Measurements from ENCODE around the gene TEAD1.

Gene TEAD1

DNA sequence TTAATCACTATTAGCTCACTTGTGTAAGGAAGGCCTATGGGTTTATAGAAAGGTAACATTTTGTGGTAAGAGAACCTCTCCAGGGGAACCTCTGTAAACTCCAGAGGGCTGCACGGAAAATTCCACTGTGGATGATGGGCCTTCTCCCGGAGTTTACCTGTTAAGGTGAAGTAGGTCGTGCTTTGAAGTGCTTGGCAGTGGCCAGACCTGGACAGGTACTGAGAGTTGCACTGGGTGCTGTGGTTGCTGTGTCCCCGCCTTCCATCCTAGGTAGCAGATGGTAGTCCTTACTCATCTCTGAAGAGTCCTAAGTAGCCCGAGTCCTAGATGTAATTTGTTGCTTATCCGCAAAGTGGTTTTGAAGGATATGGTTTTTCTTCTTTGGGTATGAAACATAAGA, 133.4 kb downstream of the TEAD1 start:
- no peak for DNase-seq (ENCODE audit: low read depth in 1 of 2, low spot score in 1 of 2)

DNA sequence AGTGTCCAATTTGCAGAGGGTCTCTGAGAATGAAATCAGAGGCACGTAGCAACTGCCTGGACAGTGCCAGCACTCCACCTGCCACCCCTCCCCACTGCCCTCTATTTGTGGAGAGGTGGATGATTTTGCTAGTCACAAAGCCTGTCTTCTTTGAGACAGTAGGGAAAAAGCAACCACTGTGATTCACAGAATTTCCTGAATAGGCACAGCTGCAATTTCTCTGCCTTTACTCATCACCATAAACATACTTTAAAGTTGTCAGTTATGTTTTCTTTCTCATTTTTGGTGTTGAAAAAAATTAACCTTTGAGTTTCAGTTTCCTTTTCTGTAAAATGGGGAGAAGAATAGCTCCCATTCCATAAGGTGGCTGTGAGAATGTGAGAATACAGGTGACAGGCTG, 134.3 kb downstream of the TEAD1 start:
- no peak for DNase-seq (ENCODE audit: low read depth in 1 of 2, low spot score in 1 of 2)

DNA sequence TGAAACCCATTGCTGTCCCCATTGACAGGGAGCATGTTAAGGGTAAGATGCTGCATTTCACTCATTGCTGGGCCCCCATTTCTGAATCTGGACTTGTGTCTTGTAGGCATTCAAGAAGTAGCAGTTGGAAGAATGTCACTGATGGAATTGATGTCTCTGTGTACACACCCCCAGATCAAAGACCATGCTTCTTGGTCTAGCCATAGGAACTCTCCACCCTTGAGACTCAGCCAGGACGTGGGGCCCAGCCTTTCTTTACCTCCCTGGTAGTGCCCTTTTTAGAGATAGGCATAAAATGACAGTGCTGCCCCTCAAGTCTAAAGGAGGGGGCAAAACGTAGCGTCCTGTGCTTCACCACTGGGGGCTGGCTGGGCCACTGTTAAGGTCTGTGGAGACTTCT, 135.1 kb downstream of the TEAD1 start:
- DNase-seq (ENCODE audit: low read depth in 1 of 2, low spot score in 1 of 2): no peak

DNA sequence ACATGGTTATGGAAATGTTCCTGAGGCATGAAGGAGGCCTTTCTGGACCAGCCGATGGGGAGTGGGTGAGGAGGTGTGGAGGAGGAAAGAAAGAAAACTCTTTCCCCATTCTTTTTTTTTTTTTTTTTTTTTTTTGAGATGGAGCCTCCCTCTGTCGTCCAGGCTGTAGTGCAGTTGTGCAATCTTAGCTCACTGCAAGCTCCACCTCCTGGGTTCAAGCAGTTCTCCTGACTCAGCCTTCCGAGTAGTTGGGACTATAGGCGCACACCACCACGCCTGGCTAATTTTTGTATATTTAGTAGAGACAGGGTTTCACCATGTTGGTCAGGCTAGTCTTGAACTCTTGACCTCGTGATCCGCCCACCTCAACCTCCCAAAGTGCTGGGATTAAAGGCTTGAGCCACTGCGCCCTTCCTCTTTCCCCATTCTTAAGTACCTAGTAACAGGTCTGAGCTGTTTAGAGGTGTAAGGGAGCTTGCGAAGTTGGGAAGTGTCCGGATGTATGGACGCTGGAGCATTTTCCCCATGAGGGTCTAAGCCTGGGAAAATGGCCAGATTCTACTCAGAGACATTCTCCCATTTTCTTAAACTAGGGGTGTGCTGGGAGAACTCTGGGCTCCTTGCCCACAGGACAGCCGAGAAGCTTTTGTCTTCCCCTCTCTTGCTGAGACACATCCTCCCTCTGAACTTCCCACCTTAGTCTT, 135.8 kb downstream of the TEAD1 start:
- no peak for DNase-seq (ENCODE audit: low read depth in 1 of 2, low spot score in 1 of 2)

DNA sequence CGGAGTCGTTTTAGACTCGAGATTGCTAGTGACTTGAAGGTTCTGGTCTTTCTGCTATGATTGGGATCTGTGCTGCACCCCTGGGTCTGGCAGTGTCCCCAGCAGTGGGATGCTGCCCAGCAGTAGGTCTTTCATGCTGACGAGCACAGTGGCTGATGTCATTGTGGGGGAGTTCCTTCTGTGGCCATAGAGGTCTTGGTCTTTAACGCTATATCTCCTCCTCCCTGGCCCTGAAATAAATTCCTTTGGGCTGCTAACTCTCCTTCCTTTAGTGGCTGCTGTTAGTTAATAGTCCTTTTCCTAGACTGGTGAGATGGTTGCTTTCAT, 136.3 kb downstream of the TEAD1 start:
- no peak for DNase-seq (ENCODE audit: low read depth in 1 of 2, low spot score in 1 of 2)

DNA sequence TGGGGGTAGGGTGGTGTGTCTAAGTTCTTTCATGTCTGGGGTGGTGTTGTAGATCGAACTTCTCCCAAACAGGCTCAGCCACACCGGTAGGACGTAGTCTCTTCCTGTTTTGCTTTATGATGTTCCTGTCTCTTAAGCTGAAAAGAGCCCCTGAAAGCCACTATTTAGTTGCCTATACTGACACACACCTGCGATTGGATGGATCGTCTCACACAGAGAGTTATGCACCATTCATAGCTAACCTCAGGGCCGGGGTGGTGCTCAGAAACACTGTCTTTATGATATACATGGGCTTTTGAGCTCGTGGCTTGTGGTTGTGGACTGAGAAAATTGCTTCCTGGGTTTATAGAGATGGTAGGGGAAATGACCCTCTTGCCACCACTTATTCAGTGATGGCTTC, 137.6 kb downstream of the TEAD1 start:
- DNase-seq (ENCODE audit: low read depth in 1 of 2, low spot score in 1 of 2): no peak

DNA sequence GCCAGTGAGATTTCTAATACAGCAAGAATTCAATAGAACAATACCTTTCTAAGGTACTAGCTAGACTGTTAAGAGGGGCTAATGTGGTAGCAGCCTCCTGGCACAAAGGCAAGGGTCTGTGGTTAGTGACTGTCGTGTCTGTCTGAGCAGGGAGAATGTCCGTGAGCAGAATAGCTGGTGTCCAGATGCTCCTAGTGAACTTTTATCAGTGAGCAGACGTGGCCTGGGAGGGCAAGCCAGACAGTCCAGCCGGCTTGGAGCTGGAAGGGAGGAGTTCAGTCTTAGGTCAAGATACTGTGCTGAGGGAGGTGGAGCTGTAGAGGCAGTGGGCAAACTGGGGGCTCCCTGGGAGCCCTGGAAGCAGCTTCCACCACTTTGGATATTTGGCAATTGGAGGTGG, 138.6 kb downstream of the TEAD1 start:
- no peak for DNase-seq (ENCODE audit: low read depth in 1 of 2, low spot score in 1 of 2)

DNA sequence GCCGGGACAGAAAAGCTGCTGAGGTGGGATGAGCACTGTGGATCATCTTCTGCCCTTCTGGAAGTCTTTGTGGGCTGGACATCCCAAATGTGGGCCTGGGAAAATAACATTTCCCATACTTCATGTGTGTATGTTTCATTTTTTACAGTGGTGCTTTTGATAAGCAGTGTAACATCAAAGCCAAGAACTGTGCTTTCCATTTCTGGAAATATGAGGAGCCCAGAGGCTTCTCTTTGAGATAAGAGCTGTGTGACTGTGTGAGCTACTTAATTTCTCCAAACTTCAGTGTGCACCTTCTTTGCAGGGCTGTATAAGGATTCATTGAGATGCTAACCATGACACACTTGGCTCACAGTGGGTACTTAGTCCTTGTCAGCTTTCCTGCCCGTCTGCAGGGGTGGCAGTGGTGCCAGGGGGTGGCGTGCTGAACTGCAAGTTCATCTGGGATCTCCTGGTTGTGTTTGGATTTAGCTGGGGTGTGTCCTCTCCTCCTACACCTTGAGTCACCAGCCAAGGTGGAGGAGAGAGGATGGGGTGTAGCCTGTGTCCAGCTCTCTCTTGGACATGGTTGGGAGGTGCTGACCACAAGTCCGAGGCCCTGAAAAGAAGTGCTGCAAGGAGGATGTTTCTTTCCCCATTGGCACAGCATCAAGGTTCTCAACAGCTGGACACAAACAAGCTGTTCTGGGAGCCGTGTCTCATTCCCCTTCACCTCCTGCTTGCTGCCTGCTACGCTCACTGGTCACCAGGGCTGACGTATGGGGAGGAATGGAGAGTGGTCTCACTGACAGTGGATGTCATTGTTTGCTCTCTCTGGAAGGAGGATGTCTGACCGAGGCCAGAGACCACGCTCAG, 139.4 kb downstream of the TEAD1 start:
- no peak for DNase-seq (ENCODE audit: low read depth in 1 of 2, low spot score in 1 of 2)

DNA sequence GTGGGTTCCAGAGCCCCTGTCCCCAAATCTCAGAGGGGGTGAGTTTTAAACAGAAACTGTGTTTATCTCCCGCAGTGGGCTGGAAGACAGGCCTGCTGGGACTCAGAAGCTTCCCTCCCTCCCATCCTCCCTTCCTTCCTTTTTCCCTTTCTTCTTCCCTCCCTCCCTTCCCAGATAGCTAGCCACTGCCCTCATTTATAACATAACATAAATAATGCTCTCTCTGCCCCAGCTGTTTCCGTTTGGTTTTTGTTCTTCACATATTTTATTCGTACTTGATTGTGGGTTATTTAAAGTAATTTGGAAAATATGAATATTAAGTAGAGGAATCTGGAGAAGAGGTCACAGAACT, 140.9 kb downstream of the TEAD1 start:
- no peak for DNase-seq (ENCODE audit: low read depth in 1 of 2, low spot score in 1 of 2)

DNA sequence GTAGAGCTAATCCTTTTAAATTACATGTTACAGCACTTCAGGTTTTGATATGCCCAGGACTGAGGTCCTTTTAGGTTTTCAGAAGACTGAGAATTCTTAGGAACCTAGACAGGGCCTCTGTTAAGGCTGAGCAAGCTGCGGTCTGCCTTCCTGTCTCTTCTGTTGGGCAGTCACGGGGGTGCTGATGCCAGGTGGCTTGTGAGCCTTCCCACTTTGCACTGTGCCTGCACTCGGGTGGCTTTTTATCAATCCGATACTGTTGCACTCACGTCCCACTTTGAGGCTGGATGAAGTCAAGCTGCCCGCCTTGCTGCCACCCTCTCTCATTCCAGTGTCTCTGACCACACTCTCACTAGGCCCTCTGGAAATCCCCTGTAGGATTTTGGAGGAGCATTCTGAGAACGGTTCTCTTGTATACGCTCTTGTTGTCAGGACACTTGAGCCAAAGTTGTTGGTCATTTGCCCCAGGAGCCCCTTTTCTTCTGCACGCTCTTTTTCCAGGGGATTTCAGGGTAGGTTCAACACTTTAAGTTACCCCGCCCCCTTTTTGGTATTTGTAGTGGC, 141.8 kb downstream of the TEAD1 start:
- DNase-seq (ENCODE audit: low read depth in 1 of 2, low spot score in 1 of 2): no peak

DNA sequence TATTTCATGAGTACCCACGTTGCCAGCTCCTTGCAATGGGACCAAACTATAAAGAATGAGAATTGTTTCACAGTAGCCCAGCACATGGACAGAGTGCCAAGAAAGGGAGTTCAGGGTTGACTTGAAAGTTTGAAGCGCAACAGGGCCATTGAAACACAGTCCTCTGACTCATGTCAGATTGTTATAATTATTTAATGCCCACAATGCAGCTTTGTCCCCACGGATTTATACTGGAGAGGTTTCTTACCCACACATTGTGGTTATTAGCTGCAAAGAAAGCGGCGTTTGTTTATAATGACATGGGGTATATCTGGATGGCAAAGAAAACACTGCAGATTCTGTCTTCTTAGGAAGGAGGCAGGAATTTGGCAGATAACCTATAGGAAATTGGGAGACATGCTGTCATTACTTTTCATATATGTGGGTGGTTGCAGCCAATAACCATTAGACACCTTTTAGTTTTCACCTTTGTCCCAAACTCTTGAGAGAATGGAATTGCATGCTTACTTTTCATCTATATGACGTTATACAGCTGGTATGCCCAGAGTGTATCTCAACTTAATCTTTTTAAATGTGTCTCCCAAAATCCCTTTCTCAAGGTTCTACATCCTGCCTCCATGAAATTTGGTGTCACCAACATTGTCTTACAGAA, 143.6 kb downstream of the TEAD1 start:
- no peak for DNase-seq (ENCODE audit: low read depth in 1 of 2, low spot score in 1 of 2)

DNA sequence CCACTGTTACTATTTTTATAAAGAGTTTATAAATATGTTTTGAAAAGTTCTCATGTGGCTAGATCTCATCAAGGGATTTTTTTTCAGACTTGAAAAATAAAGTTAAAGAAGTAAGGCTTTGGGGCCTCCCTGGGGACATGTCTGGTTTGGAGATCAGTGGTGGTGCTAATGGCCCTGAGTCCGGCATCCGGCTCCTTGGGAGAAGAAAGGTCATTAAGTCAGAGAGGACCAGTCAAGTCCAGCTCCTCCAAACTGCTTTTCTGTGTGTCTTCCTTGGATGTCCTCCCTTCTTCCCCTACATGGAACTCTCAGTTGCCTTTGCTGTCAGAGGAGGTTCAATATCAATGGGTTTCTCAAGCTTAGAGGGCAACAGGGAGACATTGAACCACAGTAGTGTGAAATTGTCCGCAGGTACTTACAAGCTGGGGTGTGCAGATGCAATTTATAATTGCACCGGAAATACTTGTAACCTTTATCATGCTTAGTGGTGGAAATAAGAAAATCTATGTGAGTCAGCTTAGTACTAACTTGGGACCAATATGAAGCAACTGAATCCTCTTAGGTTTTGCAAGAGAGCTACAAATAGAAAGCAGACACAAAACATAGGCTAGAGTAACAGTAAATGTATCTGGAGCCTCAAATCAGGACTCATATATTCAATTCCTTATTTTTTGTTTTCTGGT, 144.3 kb downstream of the TEAD1 start:
- DNase-seq (ENCODE audit: low read depth in 1 of 2, low spot score in 1 of 2): no peak

DNA sequence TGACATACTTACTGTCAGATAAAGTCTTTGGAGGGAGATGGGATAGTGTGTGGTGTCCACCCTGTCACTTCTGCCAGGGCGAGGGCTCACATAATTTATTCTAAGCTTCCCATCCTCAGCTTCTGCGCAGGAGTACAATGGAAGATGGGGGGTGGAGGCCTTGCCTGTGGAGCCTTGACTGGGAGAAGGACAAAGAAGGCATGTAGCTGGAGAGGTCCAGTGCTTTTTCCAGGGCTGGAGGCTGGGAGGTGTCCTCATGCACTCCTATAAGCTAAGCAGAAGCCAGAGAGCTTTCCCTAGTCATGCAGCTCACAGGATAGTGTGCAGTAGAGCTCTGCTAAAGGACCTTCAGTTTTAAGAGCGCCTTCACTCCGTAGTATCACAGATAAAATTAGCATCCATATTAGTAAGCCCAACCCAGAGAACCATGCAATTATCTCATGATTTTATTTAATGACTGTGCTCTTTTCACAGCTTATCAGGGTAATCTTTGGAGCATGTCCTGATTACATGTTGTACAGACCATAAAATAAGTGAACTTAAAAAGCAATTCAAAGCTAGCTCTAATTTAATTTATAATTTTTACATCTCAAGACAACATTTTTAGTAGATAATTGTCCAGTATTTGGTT, 148.3 kb downstream of the TEAD1 start:
- DNase-seq (ENCODE audit: low read depth in 1 of 2, low spot score in 1 of 2): no peak

DNA sequence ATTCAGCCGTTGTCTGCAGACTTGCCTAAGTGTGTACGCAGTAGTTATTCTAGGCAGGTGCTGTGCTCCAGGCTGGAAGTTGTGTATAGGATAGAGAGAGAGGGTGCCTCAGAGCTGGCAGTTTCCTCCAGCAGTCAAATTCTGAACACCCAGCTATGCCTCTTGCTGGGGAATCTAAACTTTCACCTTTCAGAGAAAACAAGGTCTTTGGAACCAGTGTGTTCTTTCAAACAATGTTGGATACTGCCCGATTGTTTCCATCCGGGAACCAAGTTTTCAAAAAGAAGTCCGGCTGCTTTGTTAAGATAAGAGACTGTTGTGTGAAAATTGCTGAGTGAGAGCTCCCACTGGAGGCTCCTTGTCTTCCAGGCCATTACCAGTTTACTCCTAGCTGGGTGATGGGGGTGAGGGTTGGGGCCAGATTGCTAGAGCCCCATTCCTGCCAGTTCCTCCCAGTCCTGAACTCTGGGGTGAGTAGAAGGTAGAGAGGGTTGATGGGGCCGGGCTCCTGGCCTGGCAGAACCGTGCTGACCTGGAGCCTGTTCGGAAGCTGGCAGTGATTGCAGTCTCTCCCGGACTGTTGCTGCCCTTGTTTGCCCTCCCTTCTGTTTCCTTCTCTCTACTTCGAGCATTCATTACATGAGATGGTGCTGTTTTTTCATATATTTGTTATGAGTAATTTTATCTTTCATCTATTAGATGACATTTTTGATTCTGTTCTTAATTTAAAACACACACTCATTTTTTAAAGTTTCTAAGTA, 150.2 kb downstream of the TEAD1 start:
- DNase-seq (ENCODE audit: low read depth in 1 of 2, low spot score in 1 of 2): no peak

DNA sequence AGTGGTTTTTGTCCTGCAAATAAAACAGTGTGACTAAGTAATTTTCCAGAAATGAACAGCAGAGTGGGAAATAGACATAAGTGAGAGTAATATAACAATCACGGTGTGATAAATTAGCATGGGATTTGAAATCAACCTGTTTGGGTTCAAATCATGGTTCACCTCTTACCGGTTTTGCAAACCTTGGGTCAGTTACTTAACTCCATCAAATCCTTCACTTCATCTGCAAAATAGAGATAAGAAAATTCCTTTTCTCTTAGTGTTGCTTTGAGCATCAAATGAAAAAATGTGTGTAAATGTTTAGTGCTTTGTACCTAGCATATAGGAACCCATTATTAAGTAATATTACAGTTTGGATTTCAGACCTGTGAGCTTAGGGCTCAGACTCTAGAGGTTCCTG, 152.2 kb downstream of the TEAD1 start:
- no peak for DNase-seq (ENCODE audit: low read depth in 1 of 2, low spot score in 1 of 2)

DNA sequence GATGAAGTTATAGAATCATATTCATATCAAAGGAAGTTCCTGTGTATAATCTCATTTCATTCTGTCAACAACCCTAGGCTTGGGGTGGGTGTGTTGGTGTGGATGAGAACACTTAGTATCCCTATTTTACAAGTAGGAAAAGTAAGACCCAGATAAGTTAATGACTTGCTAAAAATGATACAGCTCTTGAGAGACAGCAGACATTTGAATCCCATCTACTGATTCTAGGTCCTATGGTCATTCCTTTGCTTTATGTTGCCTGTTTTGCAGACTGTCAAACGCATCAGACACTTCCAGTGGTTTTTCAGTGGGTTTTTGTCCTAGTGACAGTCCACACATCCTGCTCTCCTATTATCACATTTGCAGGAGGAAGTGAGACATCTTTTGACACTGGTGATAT, 153.1 kb downstream of the TEAD1 start:
- DNase-seq (ENCODE audit: low read depth in 1 of 2, low spot score in 1 of 2): no peak

DNA sequence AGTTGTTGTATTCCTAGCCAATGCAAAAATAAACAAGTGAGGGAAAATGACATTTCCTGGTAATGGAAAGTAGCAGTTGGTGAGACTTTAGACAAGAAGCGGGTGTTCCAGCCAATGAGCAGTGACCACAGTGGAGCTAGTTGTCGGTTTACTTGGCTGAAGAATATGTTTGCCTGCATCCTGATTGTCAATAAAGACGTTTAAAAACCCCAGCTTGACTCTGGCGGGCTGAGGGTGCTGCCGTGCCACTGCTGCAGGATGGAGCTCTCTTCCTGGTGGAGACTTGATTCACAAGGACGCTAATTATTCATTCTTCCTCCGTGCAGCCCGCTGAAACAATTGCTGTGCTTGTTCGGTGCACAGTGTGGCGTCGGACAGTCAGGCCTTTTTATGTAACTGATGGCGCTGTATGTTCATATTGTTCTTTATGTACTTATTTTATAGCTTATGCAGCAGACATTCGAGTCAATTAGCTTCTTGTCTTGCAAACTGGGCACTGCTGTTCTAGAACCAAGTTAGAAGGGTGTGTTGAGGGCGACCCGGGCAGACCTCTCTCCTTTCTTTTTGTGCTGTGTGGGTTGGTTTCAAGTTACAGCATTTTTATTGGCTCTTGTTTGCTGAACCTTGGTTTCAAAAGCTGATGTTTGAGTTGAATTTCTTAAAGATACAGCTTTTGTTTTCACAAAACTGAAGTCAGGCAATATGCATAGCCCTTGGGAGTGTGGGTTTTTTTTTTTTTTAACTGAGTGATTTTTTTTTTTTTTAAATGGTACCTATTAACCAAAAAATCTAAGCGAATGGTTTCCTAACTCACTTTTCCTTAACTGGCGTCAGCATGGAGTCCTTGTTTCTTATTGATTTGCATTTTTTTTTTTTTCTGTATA, 153.9 kb downstream of the TEAD1 start:
- DNase-seq (ENCODE audit: low read depth in 1 of 2, low spot score in 1 of 2): no peak

DNA sequence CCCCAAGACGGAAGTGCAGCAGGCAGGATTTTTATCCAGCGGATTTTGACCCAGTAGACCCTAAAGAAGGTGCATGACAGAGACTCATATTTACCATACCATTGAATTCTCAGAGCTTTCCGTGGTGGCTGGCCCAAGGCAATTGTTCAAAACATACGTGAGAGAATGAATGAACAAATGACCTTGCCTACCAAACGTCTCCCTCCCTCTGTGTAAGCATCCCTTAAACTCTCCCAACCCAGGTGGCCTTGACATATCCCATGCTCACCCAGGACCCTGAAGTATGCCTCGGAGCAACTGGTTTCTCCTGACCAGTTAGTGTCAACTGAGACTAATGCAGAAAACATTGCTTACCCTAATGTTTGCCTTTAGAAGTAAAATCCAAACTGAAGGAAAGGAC, 154.9 kb downstream of the TEAD1 start:
- no peak for DNase-seq (ENCODE audit: low read depth in 1 of 2, low spot score in 1 of 2)

DNA sequence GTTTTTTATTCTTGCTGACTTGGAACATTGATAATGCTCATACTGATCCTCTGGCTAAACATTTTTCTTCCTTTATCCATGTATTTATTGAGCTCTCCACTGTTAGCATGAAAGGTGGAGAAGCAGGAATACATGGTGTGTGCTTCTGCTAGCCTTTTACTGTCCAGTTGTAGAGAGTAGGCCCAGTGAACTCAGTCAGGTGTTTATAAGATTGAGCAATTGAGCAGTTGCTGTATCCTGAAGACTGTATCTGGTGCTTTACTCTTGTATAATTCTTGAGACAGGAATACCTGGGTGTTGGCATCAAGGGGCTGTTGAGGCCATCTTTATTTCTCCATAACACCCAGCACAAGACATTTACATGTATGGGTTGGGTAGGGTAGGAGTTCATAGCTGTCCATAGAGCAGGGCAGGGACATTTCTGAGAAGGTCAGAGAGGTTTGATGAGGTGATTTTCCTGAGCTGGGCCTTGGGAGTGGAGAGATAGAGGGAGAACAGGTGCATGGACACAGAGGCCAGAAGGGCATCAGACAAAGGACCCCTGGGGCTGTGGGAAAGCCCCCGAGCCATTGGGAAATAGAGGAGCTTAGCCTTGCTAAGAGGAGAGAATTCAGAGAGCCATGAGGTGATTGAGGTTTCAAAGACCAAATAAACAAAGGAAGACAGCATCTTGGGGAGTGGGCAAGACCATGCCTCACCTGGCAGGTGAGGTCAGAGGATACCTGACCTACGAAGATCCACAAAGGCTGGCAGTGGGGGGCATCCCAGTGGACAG, 155.5 kb downstream of the TEAD1 start:
- no peak for DNase-seq (ENCODE audit: low read depth in 1 of 2, low spot score in 1 of 2)
